ENCODE measurements around the gene NPDC1.

Gene NPDC1

GRCh38 chr9:137013571-137013940 lies 32.4 kb downstream of the NPDC1 start:
- no peaks in the 10 kb centered on the region for H3K9me2 ChIP-seq (replicated peaks; ENCODE audit: insufficient read depth, low read length)
- no peak for TF ChIP-seq EZH2phosphoT487 (IDR thresholded peaks at IDR 0.05; ENCODE audit: low read length)
- TF ChIP-seq EZH2 (optimal IDR thresholded peaks at IDR 0.05; ENCODE audit: low read depth, low read length) = no peak
- no peak for TF ChIP-seq CTCF (IDR thresholded peaks at IDR 0.05; ENCODE audit: low read length)
- no peaks in the 10 kb centered on the region for H3K79me2 ChIP-seq (ENCODE audit: low read length)
- H3K4me1 ChIP-seq (ENCODE audit: low read length) = no peaks in the 10 kb centered on the region
- no peak overlapping the region for H3K27ac ChIP-seq (ENCODE audit: low read length)
- no peak overlapping the region for H3K4me3 ChIP-seq (ENCODE audit: low read length)
- H3K27me3 ChIP-seq (replicated peaks; ENCODE audit: insufficient read depth, low read length) = peaks cover 29% of the 10 kb centered on the region
- no peak for DNase-seq
- H3K9me3 ChIP-seq (replicated peaks; ENCODE audit: insufficient read depth, low read length) = no peaks in the 10 kb centered on the region
- no peak overlapping the region for H3K9ac ChIP-seq (ENCODE audit: low read length)
- H3K4me2 ChIP-seq (ENCODE audit: low read depth, low read length) = no peak overlapping the region
- no peaks in the 10 kb centered on the region for H3K36me3 ChIP-seq (replicated peaks; ENCODE audit: insufficient read depth, low read length)
- no peak overlapping the region for H2AFZ ChIP-seq (ENCODE audit: low read length)
- H3F3A ChIP-seq (ENCODE audit: insufficient read depth, low read length) = no peaks in the 10 kb centered on the region
- no peaks in the 10 kb centered on the region for H4K20me1 ChIP-seq (ENCODE audit: insufficient read depth, low read length)

- H2AFZ ChIP-seq (ENCODE audit: low read length) = no peak overlapping the region
- H3K9me2 ChIP-seq (replicated peaks; ENCODE audit: insufficient read depth, low read length) = no peaks in the 10 kb centered on the region
- no peaks in the 10 kb centered on the region for H3F3A ChIP-seq (ENCODE audit: insufficient read depth, low read length)
- no peak overlapping the region for H3K4me2 ChIP-seq (ENCODE audit: low read depth, low read length)
- no peaks in the 10 kb centered on the region for H3K4me1 ChIP-seq (ENCODE audit: low read length)
- no peaks in the 10 kb centered on the region for H3K36me3 ChIP-seq (replicated peaks; ENCODE audit: insufficient read depth, low read length)
- H3K27ac ChIP-seq (ENCODE audit: low read length) = no peak overlapping the region
- no peaks in the 10 kb centered on the region for H3K79me2 ChIP-seq (ENCODE audit: low read length)
- H3K27me3 ChIP-seq (replicated peaks; ENCODE audit: insufficient read depth, low read length) = peaks cover 34% of the 10 kb centered on the region
- TF ChIP-seq EZH2phosphoT487 (IDR thresholded peaks at IDR 0.05; ENCODE audit: low read length) (no peak), CTCF (IDR thresholded peaks at IDR 0.05; ENCODE audit: low read length) (no peak), EZH2 (optimal IDR thresholded peaks at IDR 0.05; ENCODE audit: low read depth, low read length) (no peak)
- no peaks in the 10 kb centered on the region for H3K9me3 ChIP-seq (replicated peaks; ENCODE audit: insufficient read depth, low read length)
- H3K9ac ChIP-seq (ENCODE audit: low read length) = no peak overlapping the region
- H3K4me3 ChIP-seq (ENCODE audit: low read length) = no peak overlapping the region
- H4K20me1 ChIP-seq (ENCODE audit: insufficient read depth, low read length) = no peaks in the 10 kb centered on the region
- DNase-seq = no peak
Observed at GRCh38 chr9:137012694-137013570, 33.0 kb downstream of the NPDC1 start.

- no peaks in the 10 kb centered on the region for H3K36me3 ChIP-seq (replicated peaks; ENCODE audit: insufficient read depth, low read length)
- H3K9me2 ChIP-seq (replicated peaks; ENCODE audit: insufficient read depth, low read length) = no peaks in the 10 kb centered on the region
- H3K79me2 ChIP-seq (ENCODE audit: low read length) = no peaks in the 10 kb centered on the region
- H3K27me3 ChIP-seq (replicated peaks; ENCODE audit: insufficient read depth, low read length) = peaks cover 41% of the 10 kb centered on the region
- H3K4me2 ChIP-seq (ENCODE audit: low read depth, low read length) = no peak overlapping the region
- no peak overlapping the region for H3K9ac ChIP-seq (ENCODE audit: low read length)
- no peak overlapping the region for H2AFZ ChIP-seq (ENCODE audit: low read length)
- no peak overlapping the region for H3K27ac ChIP-seq (ENCODE audit: low read length)
- no peak for DNase-seq
- no peaks in the 10 kb centered on the region for H3F3A ChIP-seq (ENCODE audit: insufficient read depth, low read length)
- H3K9me3 ChIP-seq (replicated peaks; ENCODE audit: insufficient read depth, low read length) = no peaks in the 10 kb centered on the region
- no peaks in the 10 kb centered on the region for H3K4me1 ChIP-seq (ENCODE audit: low read length)
- no peak overlapping the region for H3K4me3 ChIP-seq (ENCODE audit: low read length)
- no peaks in the 10 kb centered on the region for H4K20me1 ChIP-seq (ENCODE audit: insufficient read depth, low read length)
- TF ChIP-seq EZH2phosphoT487 (IDR thresholded peaks at IDR 0.05; ENCODE audit: low read length) (no peak), CTCF (IDR thresholded peaks at IDR 0.05; ENCODE audit: low read length) (no peak), EZH2 (optimal IDR thresholded peaks at IDR 0.05; ENCODE audit: low read depth, low read length) (no peak)
Observed at GRCh38 chr9:137011907-137012675, 33.9 kb downstream of the NPDC1 start.
